Measurements from ENCODE around the gene ACVR1.

The ACVR1 gene

GRCh38 chr2:157849591-157849990, 26.5 kb downstream of the ACVR1 start:
- DNase-seq (ENCODE audit: low read depth in 2 of 2), result peak in 1 of 2 donors; percentile 24
- no peak overlapping the region for H3K4me3 ChIP-seq (replicated peaks in 1 of 2; ENCODE audit: low read depth in 2 of 2, low read length in 2 of 2)
- no peak for TF ChIP-seq CTCF (IDR thresholded peaks at IDR 0.05; ENCODE audit: low read depth, low read length)

GRCh38 chr2:157848213-157848612, 27.9 kb downstream of the ACVR1 start:
- no peak for TF ChIP-seq CTCF (IDR thresholded peaks at IDR 0.05; ENCODE audit: low read depth, low read length)
- no peak overlapping the region for H3K4me3 ChIP-seq (replicated peaks in 1 of 2; ENCODE audit: low read depth in 2 of 2, low read length in 2 of 2)
- DNase-seq (ENCODE audit: low read depth in 2 of 2), result no peak

GRCh38 chr2:157845081-157845480, 31.0 kb downstream of the ACVR1 start:
- no peak for TF ChIP-seq CTCF (IDR thresholded peaks at IDR 0.05; ENCODE audit: low read depth, low read length)
- no peak overlapping the region for H3K4me3 ChIP-seq (replicated peaks in 1 of 2; ENCODE audit: low read depth in 2 of 2, low read length in 2 of 2)

GRCh38 chr2:157843935-157844334, 32.2 kb downstream of the ACVR1 start:
- H3K4me3 ChIP-seq (replicated peaks in 1 of 2; ENCODE audit: low read depth in 2 of 2, low read length in 2 of 2), result no peak overlapping the region
- DNase-seq (ENCODE audit: low read depth in 2 of 2), result no peak
- no peak for TF ChIP-seq CTCF (IDR thresholded peaks at IDR 0.05; ENCODE audit: low read depth, low read length)

More at GRCh38 chr2:157845081-157845480, 31.0 kb downstream of the ACVR1 start:
- DNase-seq (ENCODE audit: low read depth in 2 of 2), result no peak

- TF ChIP-seq CTCF (IDR thresholded peaks at IDR 0.05; ENCODE audit: low read depth, low read length), result no peak
These were observed 33.0 kb downstream of the ACVR1 start for GRCh38 chr2:157843081-157843480.

GRCh38 chr2:157842106-157842879, 33.8 kb downstream of the ACVR1 start:
- H3K4me3 ChIP-seq (replicated peaks in 1 of 2; ENCODE audit: low read depth in 2 of 2, low read length in 2 of 2), result no peak overlapping the region
- no peak for DNase-seq (ENCODE audit: low read depth in 2 of 2)
- no peak for TF ChIP-seq CTCF (IDR thresholded peaks at IDR 0.05; ENCODE audit: low read depth, low read length)

More at GRCh38 chr2:157843081-157843480, 33.0 kb downstream of the ACVR1 start:
- no peak for DNase-seq (ENCODE audit: low read depth in 2 of 2)
- no peak overlapping the region for H3K4me3 ChIP-seq (replicated peaks in 1 of 2; ENCODE audit: low read depth in 2 of 2, low read length in 2 of 2)
